HEK293T (cell line): ENCODE measurements around the gene PCGF3.

Source experiments
- CTCF ChIA-PET: fragments of 350-600 bp; formaldehyde crosslinking; extraction: SDS; loops from one replicate; lab custom pipeline; 2021; ENCODE audit warnings: antibody characterized with exemption, inconsistent platforms; lab: Yijun Ruan, JAX
- POLR2A ChIA-PET: fragments of 350-600 bp; formaldehyde crosslinking; extraction: SDS; loops from one replicate; lab custom pipeline; 2020; ENCODE audit warnings: antibody characterized with exemption, inconsistent platforms; lab: Yijun Ruan, JAX
- DNase-seq: peaks from one replicate; pipeline ENCODE4 v3.0.0; 2012; ENCODE audit warnings: mixed read lengths; ENCODE audit errors: extremely low spot score
- ARNT ChIP-seq: fragments of 450-650 bp; IDR thresholded peaks from 2 replicates; pipeline ENCODE4 v1.6.1; 2017; ENCODE audit warnings: mild to moderate bottlenecking
- BHLHE40 ChIP-seq: fragments of 450-650 bp; IDR thresholded peaks from 2 replicates; pipeline ENCODE4 v1.6.1; 2016; ENCODE audit warnings: mild to moderate bottlenecking, moderate library complexity, borderline replicate concordance
- CTBP1 ChIP-seq: fragments of 450-650 bp; IDR thresholded peaks from 2 replicates; pipeline ENCODE4 v1.6.1; 2016; ENCODE audit warnings: borderline replicate concordance
- ELF4 ChIP-seq: fragments of 450-650 bp; IDR thresholded peaks from 2 replicates; pipeline ENCODE4 v1.6.1; 2017; ENCODE audit warnings: antibody characterized with exemption
- FOXA1 ChIP-seq: fragments of 450-650 bp; IDR thresholded peaks from 2 replicates; pipeline ENCODE4 v1.6.1; 2016; ENCODE audit warnings: mild to moderate bottlenecking
- FOXK2 ChIP-seq: fragments of 450-650 bp; IDR thresholded peaks from 2 replicates; pipeline ENCODE4 v1.6.1; 2016; ENCODE audit warnings: mild to moderate bottlenecking
- FOXM1 ChIP-seq: fragments of 450-650 bp; IDR thresholded peaks from 2 replicates; pipeline ENCODE4 v1.6.1; 2017; ENCODE audit warnings: mild to moderate bottlenecking, borderline replicate concordance
- L3MBTL2 ChIP-seq: fragments of 450-650 bp; conservative IDR thresholded peaks from 2 replicates; pipeline ENCODE4 v1.6.1; 2016; ENCODE audit warnings: mild to moderate bottlenecking
- LEF1 ChIP-seq: fragments of 450-650 bp; IDR thresholded peaks from 2 replicates; pipeline ENCODE4 v1.6.1; 2017; ENCODE audit warnings: mild to moderate bottlenecking, borderline replicate concordance
- NFRKB ChIP-seq: fragments of 450-650 bp; IDR thresholded peaks from 2 replicates; pipeline ENCODE4 v1.6.1; 2016; ENCODE audit warnings: mild to moderate bottlenecking, moderate library complexity
- SP1 ChIP-seq: fragments of 450-650 bp; IDR thresholded peaks from 2 replicates; pipeline ENCODE4 v1.6.1; 2017
- SUZ12 ChIP-seq: fragments of 450-650 bp; IDR thresholded peaks from 2 replicates; pipeline ENCODE4 v1.6.1; 2016; ENCODE audit warnings: mild to moderate bottlenecking
- TARDBP ChIP-seq: fragments of 450-650 bp; IDR thresholded peaks from 2 replicates; pipeline ENCODE4 v1.6.1; 2016
- ZNF384 ChIP-seq: fragments of 450-650 bp; IDR thresholded peaks from 2 replicates; pipeline ENCODE4 v1.6.1; 2016
- TF ChIP-seq, protein P1 (sequence below): fragments of 450-650 bp; IDR thresholded peaks from 2 replicates; pipeline ENCODE4 v1.6.1; 2016

Gene PCGF3, protein sequence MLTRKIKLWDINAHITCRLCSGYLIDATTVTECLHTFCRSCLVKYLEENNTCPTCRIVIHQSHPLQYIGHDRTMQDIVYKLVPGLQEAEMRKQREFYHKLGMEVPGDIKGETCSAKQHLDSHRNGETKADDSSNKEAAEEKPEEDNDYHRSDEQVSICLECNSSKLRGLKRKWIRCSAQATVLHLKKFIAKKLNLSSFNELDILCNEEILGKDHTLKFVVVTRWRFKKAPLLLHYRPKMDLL

DNA sequence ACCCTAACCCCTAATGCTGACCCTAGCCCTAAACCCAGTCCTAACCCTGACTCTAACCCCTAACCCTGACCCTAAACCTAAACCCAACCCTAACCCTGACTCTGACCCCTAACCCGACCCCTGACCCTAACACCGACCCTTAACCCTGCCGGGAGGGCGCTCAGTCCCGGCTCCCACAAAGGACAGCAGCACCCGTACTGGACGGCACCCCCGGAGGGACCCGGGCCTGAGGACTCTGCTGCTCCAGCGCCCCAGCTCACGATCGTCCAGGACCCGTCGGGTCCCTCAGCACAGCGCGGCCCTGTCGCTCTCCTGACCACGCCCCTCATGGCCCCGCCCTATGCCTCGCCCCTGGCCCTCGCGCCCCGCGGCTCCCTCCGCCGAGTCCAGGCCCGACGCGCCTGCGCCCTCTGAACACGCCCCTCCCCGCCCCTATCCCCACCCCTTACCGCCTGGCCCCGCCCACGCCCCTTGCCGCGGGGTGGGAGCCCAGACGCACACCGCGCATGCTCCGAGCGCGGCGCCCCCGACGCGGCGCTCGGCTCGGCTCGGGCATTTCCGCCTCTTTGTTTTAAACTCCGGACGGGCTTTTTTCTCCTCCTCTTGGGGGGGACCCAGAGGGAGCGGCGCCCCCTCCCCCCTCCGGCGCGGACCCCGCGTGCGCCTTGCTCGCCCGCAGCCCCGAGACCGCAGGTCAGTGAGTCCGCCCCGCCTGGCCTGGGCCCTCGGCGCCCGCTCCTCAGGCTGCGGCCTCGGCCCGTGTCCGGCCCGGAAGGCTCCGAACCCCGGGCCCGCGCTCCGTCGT is at the start of gene PCGF3:
TSS of gene PCGF3 (plus strand) at position 555 of the 805 bp plus-strand sequence. CDS start 27,849 bp downstream, outside the sequence.
- TF ChIP-seq L3MBTL2 (no peak), FOXM1 (no peak), ZNF384 (no peak), SP1 (no peak), ELF4 (no peak), ARNT (no peak), LEF1 (no peak)
- TF ChIP-seq, protein P1, sequence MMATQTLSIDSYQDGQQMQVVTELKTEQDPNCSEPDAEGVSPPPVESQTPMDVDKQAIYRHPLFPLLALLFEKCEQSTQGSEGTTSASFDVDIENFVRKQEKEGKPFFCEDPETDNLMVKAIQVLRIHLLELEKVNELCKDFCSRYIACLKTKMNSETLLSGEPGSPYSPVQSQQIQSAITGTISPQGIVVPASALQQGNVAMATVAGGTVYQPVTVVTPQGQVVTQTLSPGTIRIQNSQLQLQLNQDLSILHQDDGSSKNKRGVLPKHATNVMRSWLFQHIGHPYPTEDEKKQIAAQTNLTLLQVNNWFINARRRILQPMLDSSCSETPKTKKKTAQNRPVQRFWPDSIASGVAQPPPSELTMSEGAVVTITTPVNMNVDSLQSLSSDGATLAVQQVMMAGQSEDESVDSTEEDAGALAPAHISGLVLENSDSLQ, result peak; percentile 94
- POLR2A ChIA-PET, result interaction anchor here (1.0 kb wide), 1 partner anchor 21 kb away, joined by 3 read pairs; no protein-coding TSS in a partner anchor
- CTCF ChIA-PET, result no interaction called here
- peak; percentile 100 for DNase-seq

DNA sequence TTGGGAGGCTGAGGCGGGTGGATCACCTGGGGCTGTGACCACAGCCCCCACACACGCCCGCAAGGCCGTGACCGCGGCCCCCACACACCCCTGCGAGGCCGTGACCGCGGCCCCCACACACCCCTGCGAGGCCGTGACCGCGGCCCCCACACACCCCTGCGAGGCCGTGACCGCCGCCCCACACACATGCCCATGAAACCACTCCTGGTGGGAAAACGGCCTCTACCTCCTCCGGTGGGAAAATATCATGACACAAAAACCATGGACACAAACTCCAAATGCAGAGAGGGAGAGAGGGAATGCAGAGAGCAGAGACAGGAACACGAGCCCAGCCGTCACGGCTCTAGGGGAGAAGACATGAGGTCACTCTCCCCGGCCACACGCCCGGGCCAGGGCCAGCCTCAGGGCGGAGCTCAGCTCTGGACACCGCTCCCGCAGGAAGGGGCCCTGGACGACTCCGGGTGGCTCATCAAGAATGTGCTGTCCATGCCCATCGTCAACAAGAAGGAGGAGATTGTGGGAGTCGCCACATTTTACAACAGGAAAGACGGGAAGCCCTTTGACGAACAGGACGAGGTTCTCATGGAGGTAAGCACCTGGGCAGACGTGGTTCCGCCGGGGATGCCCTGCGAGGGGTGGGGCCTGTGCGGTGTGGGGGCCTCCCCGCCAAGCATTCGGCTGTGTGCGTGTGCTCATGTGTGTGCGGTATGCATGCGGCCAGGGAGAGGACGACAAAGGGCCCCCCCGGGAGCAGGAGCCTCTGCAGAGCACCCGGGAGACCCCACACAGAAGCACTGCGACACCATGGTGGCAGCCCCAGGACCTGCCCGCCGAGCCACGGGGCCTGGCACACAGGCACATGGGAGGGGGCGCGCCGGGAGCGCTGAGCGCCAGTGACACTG is 48.9 kb upstream of the PCGF3 start:
- TF ChIP-seq SUZ12, result no peak
- CTCF ChIA-PET, result no interaction called here
- DNase-seq, result no peak
- POLR2A ChIA-PET, result no interaction called here

DNA sequence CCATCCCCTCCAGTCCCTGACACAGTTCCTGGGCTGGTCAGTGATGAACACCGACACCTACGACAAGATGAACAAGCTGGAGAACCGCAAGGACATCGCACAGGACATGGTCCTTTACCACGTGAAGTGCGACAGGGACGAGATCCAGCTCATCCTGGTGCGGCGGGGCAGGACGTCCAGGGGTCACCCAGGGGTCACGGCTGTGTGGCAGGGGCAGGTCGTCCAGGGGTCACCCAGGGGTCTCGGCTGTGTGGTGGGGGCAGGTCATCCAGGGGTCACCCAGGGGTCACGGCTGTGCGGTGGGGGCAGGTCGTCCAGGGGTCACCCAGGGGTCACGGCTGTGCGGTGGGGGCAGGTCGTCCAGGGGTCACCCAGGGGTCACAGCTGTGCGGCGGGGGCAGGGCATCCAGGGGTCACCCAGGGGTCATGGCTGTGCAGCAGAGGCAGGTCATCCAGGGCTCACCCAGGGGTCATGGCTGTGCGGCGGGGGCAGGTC is 48.2 kb upstream of the PCGF3 start:
- no peak for DNase-seq
- ChIA-PET POLR2A (no interaction called here), CTCF (no interaction called here)
- TF ChIP-seq TARDBP, result no peak
- no peak for TF ChIP-seq FOXM1
- no peak for TF ChIP-seq ELF4
- no peak for TF ChIP-seq FOXA1
- no peak for TF ChIP-seq FOXK2
- TF ChIP-seq BHLHE40, result no peak
- no peak for TF ChIP-seq L3MBTL2

DNA sequence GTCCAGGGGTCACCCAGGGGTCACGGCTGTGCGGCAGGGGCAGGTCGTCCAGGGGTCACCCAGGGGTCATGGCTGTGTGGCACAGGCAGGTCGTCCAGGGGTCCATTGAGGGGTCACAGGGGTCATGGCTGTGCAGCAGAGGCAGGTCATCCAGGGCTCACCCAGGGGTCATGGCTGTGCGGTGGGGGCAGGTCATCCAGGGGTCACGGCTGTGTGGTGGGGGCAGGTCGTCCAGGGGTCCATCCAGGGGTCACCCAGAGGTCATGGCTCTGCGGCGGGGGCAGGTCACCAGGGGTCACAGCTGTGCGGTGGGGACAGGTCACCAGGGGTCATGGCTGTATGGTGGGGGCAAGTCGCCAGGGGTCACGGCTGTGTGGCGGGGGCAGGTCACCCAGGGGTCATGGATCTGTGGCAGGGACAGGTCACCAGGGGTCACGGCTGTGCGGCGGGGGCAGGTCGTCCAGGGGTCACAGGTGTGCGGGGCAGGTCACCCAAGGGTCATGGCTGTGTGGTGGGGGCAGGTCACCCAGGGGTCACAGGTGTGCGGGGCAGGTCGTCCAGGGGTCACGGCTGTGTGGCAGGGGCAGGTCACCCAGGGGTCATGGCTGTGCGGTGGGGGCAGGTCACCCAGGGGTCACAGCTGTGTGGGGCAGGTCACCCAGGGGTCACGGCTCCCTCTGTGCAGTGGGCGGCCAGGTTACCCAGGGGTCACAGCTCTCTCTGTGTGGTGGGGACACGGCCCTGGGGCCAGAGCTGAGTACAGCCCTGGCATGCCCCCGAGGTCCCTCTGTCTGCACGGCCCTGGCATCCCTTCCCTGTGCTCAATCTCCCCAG is 47.6 kb upstream of the PCGF3 start:
- POLR2A ChIA-PET, result no interaction called here
- CTCF ChIA-PET, result no interaction called here
- no peak for DNase-seq
- no peak for TF ChIP-seq LEF1
- TF ChIP-seq NFRKB, result no peak

DNA sequence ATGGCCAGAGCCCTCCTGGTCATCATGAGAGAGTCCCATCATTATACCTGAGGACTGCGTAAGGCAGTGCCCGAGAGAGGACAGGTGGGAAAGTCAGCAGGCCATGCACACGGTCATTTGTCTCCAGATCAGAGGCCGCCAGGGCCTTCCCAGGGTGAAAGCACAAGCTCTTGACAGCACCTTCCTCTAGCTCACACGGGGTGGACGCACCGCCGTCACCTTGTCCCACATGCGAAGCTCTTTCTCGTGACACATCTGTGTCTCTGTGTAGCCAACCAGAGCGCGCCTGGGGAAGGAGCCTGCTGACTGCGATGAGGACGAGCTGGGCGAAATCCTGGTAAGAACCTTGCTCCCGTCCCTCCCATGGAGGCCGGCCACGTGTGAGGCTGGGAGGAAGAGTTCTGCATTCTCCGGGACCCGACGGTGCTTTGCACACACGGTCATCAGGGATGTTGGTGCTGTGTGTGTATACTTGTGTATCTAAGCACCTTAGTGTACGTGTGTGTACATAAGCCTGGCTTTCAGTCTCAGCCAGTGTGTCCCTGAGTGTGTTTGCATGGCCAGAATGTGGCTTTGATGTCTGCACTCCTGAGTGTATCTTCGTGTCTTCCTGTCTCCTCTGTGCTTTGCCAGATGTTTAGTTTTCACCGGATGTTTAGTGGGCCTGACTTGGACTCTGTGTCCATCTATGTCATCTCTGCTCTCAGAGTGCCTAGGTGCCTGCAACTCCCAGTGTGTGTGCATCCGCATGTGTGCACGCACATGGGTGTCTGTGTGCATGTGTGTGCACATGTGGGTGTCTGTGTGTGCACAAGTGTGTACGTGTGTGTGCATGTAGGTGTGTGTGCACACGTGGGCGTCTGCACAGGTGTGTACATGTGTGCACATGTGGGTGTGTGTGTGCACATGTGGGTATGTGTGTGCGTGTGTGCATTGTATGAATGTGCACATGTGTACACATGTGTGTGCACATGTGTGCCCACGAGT is 46.7 kb upstream of the PCGF3 start:
- CTCF ChIA-PET, result no interaction called here
- POLR2A ChIA-PET, result no interaction called here
- no peak for DNase-seq
- no peak for TF ChIP-seq CTBP1
- TF ChIP-seq ZNF384, result no peak
- no peak for TF ChIP-seq SUZ12
- TF ChIP-seq L3MBTL2, result no peak
- no peak for TF ChIP-seq FOXM1
- TF ChIP-seq BHLHE40, result no peak
- TF ChIP-seq FOXA1, result no peak
- no peak for TF ChIP-seq FOXK2
- TF ChIP-seq, protein P1, result no peak
- TF ChIP-seq TARDBP, result no peak

DNA sequence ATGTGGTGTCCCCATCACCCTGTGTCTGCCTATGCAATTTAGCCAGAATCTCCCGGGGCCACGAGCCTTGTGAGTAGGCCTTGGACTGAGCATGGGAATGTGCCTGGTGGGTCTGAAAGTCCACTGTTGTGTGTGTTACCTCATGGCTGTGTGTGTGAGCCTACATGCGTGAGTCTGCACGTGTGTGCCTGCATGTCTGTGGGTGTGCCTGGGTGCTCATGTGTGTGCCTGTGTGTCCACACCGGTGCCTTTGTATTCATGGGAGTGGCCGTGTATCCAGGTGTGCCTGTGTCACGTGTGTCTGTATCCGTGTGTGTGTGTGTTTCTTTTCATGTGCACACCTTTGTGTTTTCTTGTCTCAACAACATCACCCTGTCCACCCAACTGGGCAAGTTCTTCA is 45.8 kb upstream of the PCGF3 start:
- no peak for TF ChIP-seq FOXM1
- TF ChIP-seq, protein P1, result no peak
- TF ChIP-seq TARDBP, result no peak
- no peak for TF ChIP-seq FOXK2
- no peak for TF ChIP-seq BHLHE40
- CTCF ChIA-PET, result no interaction called here
- no peak for DNase-seq
- POLR2A ChIA-PET, result no interaction called here
